ENCODE data around the gene MMEL1. TPM values are rescaled to one million over a fixed set of nuclear protein-coding genes. Genes with fewer than 3 reads are reported as not detected.

MMEL1 gene
- total and polyA plus RNA-seq, 2 experiments from 2014 or later: not detected

- H3K27me3 ChIP-seq: no peaks in the 10 kb centered on the region
- no peak overlapping the region for H3K27ac ChIP-seq
- no peaks in the 10 kb centered on the region for H3K9me3 ChIP-seq (ENCODE audit: low read depth)
- no peak for TF ChIP-seq CTCF (IDR thresholded peaks at IDR 0.05; ENCODE audit: low read depth, low read length)
- H3K4me1 ChIP-seq (ENCODE audit: low read depth): no peaks in the 10 kb centered on the region
- no peak overlapping the region for H3K4me3 ChIP-seq
- DNase-seq (ENCODE audit: low read depth in 1 of 2, low spot score in 1 of 2): no peak
- no peaks in the 10 kb centered on the region for H3K36me3 ChIP-seq
Measured at GRCh38 chr1:2595812-2596529, 36.8 kb downstream of the MMEL1 start.

GRCh38 chr1:2595261-2595811 is 37.5 kb downstream of the MMEL1 start:
- Histone ChIP-seq H3K36me3 (no peaks in the 10 kb centered on the region), H3K27ac (no peak overlapping the region), H3K9me3 (ENCODE audit: low read depth) (no peaks in the 10 kb centered on the region), H3K4me3 (no peak overlapping the region), H3K27me3 (no peaks in the 10 kb centered on the region), H3K4me1 (ENCODE audit: low read depth) (no peaks in the 10 kb centered on the region)
- no peak for TF ChIP-seq CTCF (IDR thresholded peaks at IDR 0.05; ENCODE audit: low read depth, low read length)
- DNase-seq (ENCODE audit: low read depth in 1 of 2, low spot score in 1 of 2): no peak

DNA sequence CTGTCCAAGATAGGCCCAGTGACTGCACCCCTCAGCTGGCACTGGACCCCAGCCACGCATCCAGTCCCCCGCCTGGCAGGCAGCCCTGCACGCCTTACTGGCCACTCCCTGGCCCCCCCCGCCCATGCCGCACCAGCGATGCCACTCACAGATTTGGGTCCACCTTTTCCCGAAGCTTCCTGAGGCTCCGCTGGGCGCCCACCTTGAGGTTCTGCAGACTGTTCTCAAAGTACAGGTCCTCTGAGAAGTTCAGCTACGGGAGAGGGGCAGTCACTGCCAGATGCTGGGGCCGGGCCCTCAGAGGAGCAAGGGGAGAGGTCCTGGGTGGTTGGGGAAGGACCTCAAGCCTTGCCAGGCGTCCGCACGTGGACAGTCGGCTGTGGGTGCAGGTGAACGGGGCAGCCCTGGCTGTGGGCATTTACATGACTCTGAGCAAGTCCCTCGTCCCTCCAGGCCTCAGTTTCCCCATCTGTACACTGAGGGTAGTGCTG is 38.1 kb downstream of the MMEL1 start:
- Histone ChIP-seq H3K9me3 (ENCODE audit: low read depth) (no peaks in the 10 kb centered on the region), H3K36me3 (no peaks in the 10 kb centered on the region), H3K27ac (no peak overlapping the region), H3K27me3 (no peaks in the 10 kb centered on the region), H3K4me3 (no peak overlapping the region), H3K4me1 (ENCODE audit: low read depth) (no peaks in the 10 kb centered on the region)
- no peak for TF ChIP-seq CTCF (IDR thresholded peaks at IDR 0.05; ENCODE audit: low read depth, low read length)
- DNase-seq (ENCODE audit: low read depth in 1 of 2, low spot score in 1 of 2): no peak

DNA sequence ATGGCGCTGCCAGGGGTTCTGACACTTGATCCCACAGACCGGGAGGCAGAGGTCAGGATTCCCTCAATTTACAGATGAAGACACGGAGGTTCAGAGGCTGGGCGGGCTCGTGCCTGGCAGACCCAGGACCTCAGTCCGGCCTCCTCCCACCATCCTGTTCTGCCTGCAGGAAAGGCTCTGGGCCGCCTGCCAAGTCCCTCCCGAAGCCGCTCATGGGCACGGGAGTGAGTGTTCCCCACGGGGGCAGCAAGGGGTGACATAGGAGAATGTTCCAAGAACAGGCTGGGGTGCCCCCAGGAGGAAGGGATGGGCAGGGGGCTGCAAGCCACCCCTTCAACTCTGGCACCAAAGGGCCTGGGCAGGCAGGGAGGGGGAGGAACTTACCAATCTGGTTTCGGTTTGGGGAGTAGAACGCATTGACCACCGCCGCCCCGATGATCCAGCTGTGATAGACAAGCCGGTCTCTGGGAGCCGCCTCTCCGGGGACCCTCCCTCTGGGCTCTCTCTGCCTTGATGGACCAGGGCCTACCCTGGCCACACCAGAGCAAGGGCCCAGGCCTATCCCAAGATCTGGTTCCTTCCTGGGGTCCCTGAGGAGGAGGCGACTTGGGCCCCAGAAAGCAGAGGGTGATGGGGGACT is 38.7 kb downstream of the MMEL1 start:
- no peaks in the 10 kb centered on the region for H3K9me3 ChIP-seq (ENCODE audit: low read depth)
- no peaks in the 10 kb centered on the region for H3K27me3 ChIP-seq
- TF ChIP-seq CTCF (IDR thresholded peaks at IDR 0.05; ENCODE audit: low read depth, low read length): no peak
- H3K27ac ChIP-seq: no peak overlapping the region
- peak in 1 of 2 donors; percentile 64 for DNase-seq (ENCODE audit: low read depth in 1 of 2, low spot score in 1 of 2)
- no peaks in the 10 kb centered on the region for H3K4me1 ChIP-seq (ENCODE audit: low read depth)
- no peaks in the 10 kb centered on the region for H3K36me3 ChIP-seq
- H3K4me3 ChIP-seq: no peak overlapping the region

DNA sequence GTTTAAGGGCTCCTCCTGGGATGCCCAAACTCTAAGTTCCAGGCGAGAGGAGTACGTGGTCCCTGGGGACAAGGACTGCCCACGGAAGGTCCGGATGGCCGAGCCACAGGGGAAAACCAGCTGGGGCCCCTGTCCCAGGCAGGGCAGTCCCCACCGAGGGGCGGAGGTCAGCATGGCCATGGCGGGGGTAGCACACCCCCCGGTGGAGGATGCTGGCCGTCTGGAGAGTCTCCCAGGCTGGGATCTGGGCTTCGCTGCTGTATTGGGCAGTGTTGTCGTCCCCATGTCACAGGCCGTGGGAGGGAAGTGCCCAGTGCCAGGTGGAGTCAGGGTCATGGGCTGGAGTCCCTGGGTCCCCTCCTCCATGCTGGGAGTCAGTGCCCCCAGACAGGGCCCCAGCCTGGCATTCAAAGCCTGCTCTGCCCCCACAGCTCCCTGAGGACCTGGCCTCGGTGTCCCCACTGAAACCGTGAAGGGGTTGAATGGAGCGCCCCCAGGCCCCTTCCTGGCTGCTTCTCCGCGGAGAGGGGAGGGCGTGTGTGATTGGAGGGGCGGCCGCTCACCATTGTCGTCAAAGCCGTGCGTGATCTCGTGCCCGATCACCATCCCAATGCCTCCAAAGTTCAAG is 39.5 kb downstream of the MMEL1 start:
- Histone ChIP-seq H3K4me1 (ENCODE audit: low read depth) (no peaks in the 10 kb centered on the region), H3K4me3 (no peak overlapping the region), H3K27ac (no peak overlapping the region), H3K36me3 (no peaks in the 10 kb centered on the region), H3K27me3 (no peaks in the 10 kb centered on the region), H3K9me3 (ENCODE audit: low read depth) (no peaks in the 10 kb centered on the region)
- TF ChIP-seq CTCF (IDR thresholded peaks at IDR 0.05; ENCODE audit: low read depth, low read length): no peak
- DNase-seq (ENCODE audit: low read depth in 1 of 2, low spot score in 1 of 2): no peak

Measured in cardiac muscle cell (in vitro differentiated cells and primary cell).